GM12875 (cell line): ENCODE measurements around the gene TFDP1.

ENCODE experiments used
- H3K4me3 ChIP-seq: one replicate; pipeline ENCODE4 v1.5.1; 2011; ENCODE audit warnings: low read depth, low read length, control low read depth
- CTCF ChIP-seq: IDR thresholded peaks from 2 replicates; pipeline ENCODE4 v1.5.1; 2011; ENCODE audit warnings: low read depth, mild to moderate bottlenecking, control low read depth, inconsistent platforms, low read length, moderate library complexity, borderline replicate concordance; ENCODE audit not compliant: insufficient read depth

The TFDP1 gene

GRCh38 chr13:113602291-113602988 lies 17.9 kb downstream of the TFDP1 start:
- TF ChIP-seq CTCF = no peak
- no peak overlapping the region for H3K4me3 ChIP-seq

GRCh38 chr13:113603116-113603710 lies 18.7 kb downstream of the TFDP1 start:
- no peak for TF ChIP-seq CTCF
- no peak overlapping the region for H3K4me3 ChIP-seq

GRCh38 chr13:113604186-113604585 lies 19.6 kb downstream of the TFDP1 start:
- H3K4me3 ChIP-seq = no peak overlapping the region
- TF ChIP-seq CTCF = no peak

- no peak overlapping the region for H3K4me3 ChIP-seq
- TF ChIP-seq CTCF = no peak
Measured at GRCh38 chr13:113605461-113605860, 20.9 kb downstream of the TFDP1 start.

- TF ChIP-seq CTCF = no peak
- no peak overlapping the region for H3K4me3 ChIP-seq
Measured at GRCh38 chr13:113605866-113606438, 21.4 kb downstream of the TFDP1 start.

- TF ChIP-seq CTCF = no peak
- H3K4me3 ChIP-seq = no peak overlapping the region
Measured at GRCh38 chr13:113607056-113607888, 22.7 kb downstream of the TFDP1 start.
